Mesothelial cell of epicardium (in vitro differentiated cells): ENCODE measurements around the gene ADPRH. TPM values are rescaled to one million over a fixed set of nuclear protein-coding genes. Genes with fewer than 3 reads are reported as not detected.

ENCODE experiments used
- DNase-seq, 2 experiments: peaks; one replicate each; pipeline ENCODE4 v3.0.0; 2021; ENCODE audit warnings: low spot score in 2 of 2; ENCODE audit not compliant: unreplicated experiment in 2 of 2
- H3K27ac Mint-ChIP-seq: 2 replicates; pipeline ENCODE4 v1.8.0; 2021; ENCODE audit warnings: mixed read lengths
- H3K27me3 Mint-ChIP-seq: 2 replicates; pipeline ENCODE4 v1.8.0; 2021; ENCODE audit warnings: low read depth, mixed read lengths
- H3K36me3 Mint-ChIP-seq: 2 replicates; pipeline ENCODE4 v1.8.0; 2021; ENCODE audit warnings: mixed read lengths
- H3K4me1 Mint-ChIP-seq: 2 replicates; pipeline ENCODE4 v1.8.0; 2021; ENCODE audit warnings: mixed read lengths
- H3K4me3 Mint-ChIP-seq: 2 replicates; pipeline ENCODE4 v1.8.0; 2021; ENCODE audit warnings: mild to moderate bottlenecking, moderate library complexity, mixed read lengths
- H3K9me3 Mint-ChIP-seq: 2 replicates; pipeline ENCODE4 v1.8.0; 2021; ENCODE audit warnings: mixed read lengths
- total RNA-seq: library from RNA; stranded (reverse); gene quantifications from 3 replicates; pipeline ENCODE4 v1.2.1, GENCODE V29; 2021
- TF ChIP-seq, protein P1 (sequence below): fragments of 200-600 bp; sonication (generic); IDR thresholded peaks from one replicate; pipeline ENCODE4 v1.5.0; 2021; ENCODE audit warnings: antibody characterized with exemption; ENCODE audit not compliant: unreplicated experiment

ADPRH gene
- total RNA-seq, 1 donor from 2014 or later: 1.9 TPM

DNA sequence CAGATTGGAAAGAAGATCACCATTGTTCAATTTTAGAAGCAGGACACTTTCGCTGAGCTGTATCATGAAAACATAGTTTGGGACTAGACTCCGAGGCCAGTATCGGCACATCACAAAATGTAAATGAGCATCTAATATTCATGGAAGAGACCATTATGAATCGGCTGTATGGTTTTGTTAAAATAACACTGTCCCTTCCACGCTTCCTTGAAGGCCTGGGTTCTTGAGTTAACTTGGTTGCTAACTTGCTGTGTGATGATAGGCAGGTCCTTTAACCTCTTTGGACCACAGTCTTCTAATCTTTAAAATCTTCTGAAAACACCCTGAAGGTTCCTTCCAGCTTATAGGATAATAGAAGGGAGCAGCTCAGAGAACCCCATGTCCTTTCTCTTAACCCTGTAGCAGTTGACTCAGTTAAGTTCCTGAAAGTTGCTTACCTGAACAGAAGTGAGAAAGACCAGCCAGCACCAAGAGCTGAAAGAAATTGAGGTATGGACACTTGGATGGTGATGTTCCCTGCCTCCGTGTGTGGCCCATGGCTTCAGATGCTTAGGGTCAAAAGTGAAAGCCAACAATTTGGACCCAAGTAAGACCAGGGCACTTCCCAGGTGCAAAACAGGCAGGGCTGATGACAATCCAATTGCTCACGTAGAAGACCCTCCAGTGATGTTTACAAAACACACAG, 22.0 kb upstream of the ADPRH start:
- H3K27ac Mint-ChIP-seq: no peak overlapping the region
- H3K4me1 Mint-ChIP-seq: no peaks in the 10 kb centered on the region

DNA sequence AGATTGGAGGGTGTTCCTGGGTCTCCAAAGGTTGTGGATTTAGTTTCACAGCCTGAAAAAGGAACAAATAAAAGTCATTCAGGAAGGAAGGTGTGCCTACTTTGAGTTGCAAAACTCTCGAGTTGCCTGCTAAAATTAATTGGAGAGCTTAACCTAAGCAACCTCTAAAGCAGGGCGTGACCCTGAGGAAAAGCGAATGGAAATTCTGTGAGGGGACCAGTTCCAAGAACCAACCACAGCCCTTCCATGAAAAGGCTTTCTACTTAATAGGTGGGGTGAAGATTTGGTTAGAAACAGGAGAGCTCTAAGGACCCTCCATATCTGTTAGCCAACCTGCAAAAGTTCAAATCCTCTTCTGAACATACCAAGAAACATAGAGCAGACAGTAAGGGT, 21.4 kb upstream of the ADPRH start:
- Mint-ChIP-seq H3K4me1 (no peaks in the 10 kb centered on the region), H3K27ac (no peak overlapping the region), H3K4me3 (no peak overlapping the region), H3K36me3 (no peaks in the 10 kb centered on the region), H3K9me3 (no peaks in the 10 kb centered on the region), H3K27me3 (peaks cover 1% of the 10 kb centered on the region)
- no peak for DNase-seq
- TF ChIP-seq, protein P1, sequence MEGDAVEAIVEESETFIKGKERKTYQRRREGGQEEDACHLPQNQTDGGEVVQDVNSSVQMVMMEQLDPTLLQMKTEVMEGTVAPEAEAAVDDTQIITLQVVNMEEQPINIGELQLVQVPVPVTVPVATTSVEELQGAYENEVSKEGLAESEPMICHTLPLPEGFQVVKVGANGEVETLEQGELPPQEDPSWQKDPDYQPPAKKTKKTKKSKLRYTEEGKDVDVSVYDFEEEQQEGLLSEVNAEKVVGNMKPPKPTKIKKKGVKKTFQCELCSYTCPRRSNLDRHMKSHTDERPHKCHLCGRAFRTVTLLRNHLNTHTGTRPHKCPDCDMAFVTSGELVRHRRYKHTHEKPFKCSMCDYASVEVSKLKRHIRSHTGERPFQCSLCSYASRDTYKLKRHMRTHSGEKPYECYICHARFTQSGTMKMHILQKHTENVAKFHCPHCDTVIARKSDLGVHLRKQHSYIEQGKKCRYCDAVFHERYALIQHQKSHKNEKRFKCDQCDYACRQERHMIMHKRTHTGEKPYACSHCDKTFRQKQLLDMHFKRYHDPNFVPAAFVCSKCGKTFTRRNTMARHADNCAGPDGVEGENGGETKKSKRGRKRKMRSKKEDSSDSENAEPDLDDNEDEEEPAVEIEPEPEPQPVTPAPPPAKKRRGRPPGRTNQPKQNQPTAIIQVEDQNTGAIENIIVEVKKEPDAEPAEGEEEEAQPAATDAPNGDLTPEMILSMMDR: no peak

More for the DNA sequence above, 22.0 kb upstream of the ADPRH start:
- no peak overlapping the region for H3K4me3 Mint-ChIP-seq
- DNase-seq: no peak
- no peaks in the 10 kb centered on the region for H3K9me3 Mint-ChIP-seq
- TF ChIP-seq, protein P1: no peak
- peaks cover 1% of the 10 kb centered on the region for H3K27me3 Mint-ChIP-seq
- no peaks in the 10 kb centered on the region for H3K36me3 Mint-ChIP-seq

DNA sequence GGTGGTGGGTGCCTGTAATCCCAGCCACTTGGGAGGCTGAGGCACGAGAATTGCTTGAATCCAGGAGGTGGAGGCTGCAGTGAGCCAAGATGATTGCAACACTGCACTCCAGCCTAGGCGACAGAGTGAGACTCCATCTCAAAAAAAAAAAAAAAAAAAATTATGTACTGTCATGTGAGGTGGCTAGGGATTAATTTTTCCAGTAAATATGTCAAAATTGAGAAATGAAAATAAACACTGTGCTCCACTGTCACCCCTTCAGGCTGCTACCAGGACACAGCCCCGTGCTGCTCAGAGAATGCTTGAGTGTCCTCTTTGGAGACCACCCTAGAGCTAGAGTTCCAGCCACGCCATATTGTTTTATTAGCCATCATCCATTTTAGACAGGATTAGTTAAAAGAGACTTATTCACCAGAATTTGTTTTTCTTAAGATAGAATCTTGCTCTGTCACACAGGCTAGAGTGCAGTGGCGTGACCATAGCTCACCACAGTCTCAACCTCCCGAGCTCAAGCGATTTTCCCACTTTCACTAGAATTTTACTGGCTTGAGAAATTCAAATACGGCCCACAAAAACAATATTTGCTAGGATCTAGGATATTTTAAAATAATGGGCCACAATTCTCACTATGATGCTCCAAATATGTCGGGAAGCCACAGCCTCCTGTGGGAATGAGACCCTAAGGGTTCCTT, 20.5 kb upstream of the ADPRH start:
- DNase-seq: no peak
- Mint-ChIP-seq H3K27me3 (peaks cover 1% of the 10 kb centered on the region), H3K27ac (no peak overlapping the region), H3K4me3 (no peak overlapping the region), H3K9me3 (no peaks in the 10 kb centered on the region), H3K4me1 (no peaks in the 10 kb centered on the region), H3K36me3 (no peaks in the 10 kb centered on the region)
- TF ChIP-seq, protein P1: no peak

DNA sequence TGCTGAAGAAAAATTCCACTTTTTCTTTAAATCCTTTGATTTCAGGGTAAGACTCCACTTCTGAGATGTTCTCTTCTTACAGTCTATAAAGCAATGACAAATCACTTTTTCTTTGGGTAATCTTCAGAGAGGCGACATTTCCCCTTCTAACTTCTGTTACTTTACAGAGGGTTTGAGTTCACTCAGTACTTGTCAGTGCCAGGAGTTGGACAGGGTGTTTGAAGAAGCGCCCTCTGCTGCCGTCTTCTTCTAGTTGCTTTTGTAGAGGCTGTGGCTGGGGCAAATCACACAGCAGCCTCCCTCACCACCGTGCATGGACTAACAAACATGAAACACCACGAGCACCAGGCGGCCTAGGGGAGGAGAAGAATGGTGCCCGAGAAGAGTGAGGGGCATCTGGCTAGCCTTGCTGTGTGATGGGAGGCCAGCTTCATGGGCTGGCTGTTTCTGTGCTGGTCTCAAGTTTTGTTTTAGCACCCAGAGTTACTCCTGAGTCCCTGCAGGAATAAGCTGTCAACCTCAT, 19.8 kb upstream of the ADPRH start, which contains the start of gene CD80:
Gene CD80, minus strand, starts transcription at position 174 of the 523 bp plus-strand sequence. CDS start 1,886 bp downstream, outside the sequence.
- H3K27me3 Mint-ChIP-seq: peaks cover 1% of the 10 kb centered on the region

DNA sequence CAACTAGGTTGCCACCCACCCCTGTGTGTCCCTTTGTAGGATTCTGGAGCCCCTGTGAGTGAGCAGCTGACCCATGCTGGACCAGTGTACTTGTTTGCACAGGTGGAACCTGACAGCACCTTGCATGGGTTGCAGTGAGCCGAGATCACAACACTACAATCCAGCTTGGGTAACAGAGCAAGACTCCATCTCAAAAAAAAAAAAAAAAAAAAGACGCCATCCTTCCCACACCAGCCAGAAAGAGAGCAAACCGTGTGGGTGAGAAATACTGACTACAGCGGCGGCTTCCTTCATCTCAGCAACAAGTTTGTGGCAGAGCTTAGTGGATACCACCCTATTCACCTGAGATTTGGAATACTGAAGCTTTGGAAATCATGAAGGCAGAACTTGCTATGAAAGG, 19.1 kb upstream of the ADPRH start:
- Mint-ChIP-seq H3K36me3 (no peaks in the 10 kb centered on the region), H3K4me1 (no peaks in the 10 kb centered on the region), H3K27ac (no peak overlapping the region), H3K4me3 (no peak overlapping the region), H3K9me3 (no peaks in the 10 kb centered on the region), H3K27me3 (peaks cover 1% of the 10 kb centered on the region)
- DNase-seq: no peak
- TF ChIP-seq, protein P1: no peak

More for the DNA sequence above, 19.8 kb upstream of the ADPRH start, which contains the start of gene CD80:
- no peaks in the 10 kb centered on the region for H3K36me3 Mint-ChIP-seq
- H3K27ac Mint-ChIP-seq: no peak within 1 kb of the TSS
- TF ChIP-seq, protein P1: no peak
- no peak within 1 kb of the TSS for H3K4me3 Mint-ChIP-seq
- no peak for DNase-seq
- no peaks in the 10 kb centered on the region for H3K9me3 Mint-ChIP-seq
- no peaks in the 10 kb centered on the region for H3K4me1 Mint-ChIP-seq
